Vagina (tissue), 2 donors: ENCODE measurements around the gene CMTR1. TPM values are rescaled to one million over a fixed set of nuclear protein-coding genes. Genes with fewer than 3 reads are reported as not detected.
A peak's percentile ranks its signal among the peaks of the same experiment; 100 is the strongest.

Experiments
- DNase-seq, 2 donors: peaks; one replicate each; pipeline ENCODE4 v3.0.0-alpha.2; 2017; ENCODE audit errors: extremely low spot score in 2 of 2
- H3K27ac ChIP-seq: fragments of 200-600 bp; sonication (generic); one replicate; pipeline ENCODE4 v1.5.1; 2019
- H3K27me3 ChIP-seq: fragments of 200-600 bp; sonication (generic); one replicate; pipeline ENCODE4 v1.5.1; 2019
- H3K36me3 ChIP-seq, 2 donors: fragments of 200-600 bp; sonication (generic); one replicate each; pipeline ENCODE4 v1.5.1; 2017 to 2019
- H3K4me1 ChIP-seq: fragments of 200-600 bp; sonication (generic); one replicate; pipeline ENCODE4 v1.5.1; 2019
- H3K4me3 ChIP-seq, 2 donors: fragments of 200-600 bp; sonication (generic); 1 replicate in 1 of 2; 2 replicates in 1 of 2; pipeline ENCODE4 v1.5.1; 2016 to 2019
- H3K9me3 ChIP-seq: fragments of 200-600 bp; sonication (generic); one replicate; pipeline ENCODE4 v1.5.1; 2019
- CTCF ChIP-seq, 3 experiments: fragments of 450-650 bp in 2 of 3; fragments of 200-600 bp in 1 of 3; sonication (generic) in 1 of 3; IDR thresholded peaks; one replicate each; pipeline ENCODE4 v1.5.1; 2017 to 2019; ENCODE audit warnings: antibody characterized with exemption in 3 of 3, mild to moderate bottlenecking in 2 of 3, moderate library complexity in 2 of 3
- POLR2A ChIP-seq, 2 donors: fragments of 450-650 bp; IDR thresholded peaks; one replicate each; pipeline ENCODE4 v1.6.1; 2017; ENCODE audit warnings: antibody characterized with exemption in 2 of 2, mild to moderate bottlenecking in 2 of 2, moderate library complexity in 2 of 2
- POLR2AphosphoS5 ChIP-seq, 2 donors: sonication (generic); formaldehyde crosslinking; IDR thresholded peaks; one replicate each; pipeline ENCODE4 v1.9.0; 2017; ENCODE audit warnings: antibody characterized with exemption in 2 of 2, mild to moderate bottlenecking in 2 of 2, low read depth in 1 of 2; ENCODE audit not compliant: insufficient read depth in 1 of 2
- intact Hi-C: fragments of 100-400 bp; cut with DNase I; formaldehyde crosslinking; loops from one replicate; pipeline ENCODE4 v1.15.1; 2023
- total RNA-seq: library from RNA; depleted of rRNA; stranded (reverse); fragments of >200 nt; gene quantifications from one replicate; pipeline ENCODE4 v1.2.3, GENCODE V29; 2016

CMTR1 gene
- total RNA-seq, 1 donor from 2014 or later, result 24.3 TPM

- Histone ChIP-seq H3K27me3 (no peaks in the 10 kb centered on the region), H3K9me3 (no peaks in the 10 kb centered on the region), H3K4me3 (no peak overlapping the region), H3K4me1 (no peaks in the 10 kb centered on the region), H3K36me3 (no peaks in the 10 kb centered on the region), H3K27ac (no peak overlapping the region)
- intact Hi-C loops, result no loop called here
- DNase-seq, result no peak
- TF ChIP-seq CTCF (IDR thresholded peaks at IDR 0.05) (no peak), POLR2A (IDR thresholded peaks at IDR 0.05) (no peak), POLR2AphosphoS5 (IDR thresholded peaks at IDR 0.05; ENCODE audit: insufficient read depth in 1 of 2, low read depth in 1 of 2) (no peak)
Observed at GRCh38 chr6:37426058-37426944, 6.7 kb upstream of the CMTR1 start.

- TF ChIP-seq POLR2A (IDR thresholded peaks at IDR 0.05) (no peak), CTCF (IDR thresholded peaks at IDR 0.05) (no peak), POLR2AphosphoS5 (IDR thresholded peaks at IDR 0.05; ENCODE audit: insufficient read depth in 1 of 2, low read depth in 1 of 2) (no peak)
- Histone ChIP-seq H3K27me3 (no peaks in the 10 kb centered on the region), H3K9me3 (no peaks in the 10 kb centered on the region), H3K27ac (no peak overlapping the region), H3K36me3 (no peaks in the 10 kb centered on the region), H3K4me1 (no peaks in the 10 kb centered on the region), H3K4me3 (no peak overlapping the region)
- DNase-seq, result no peak
- intact Hi-C loops, result no loop called here
Observed at GRCh38 chr6:37426945-37427510, 6.0 kb upstream of the CMTR1 start.

- Histone ChIP-seq H3K36me3 (no peaks in the 10 kb centered on the region), H3K27me3 (no peaks in the 10 kb centered on the region), H3K4me3 (no peak overlapping the region), H3K9me3 (no peaks in the 10 kb centered on the region), H3K4me1 (peaks cover 10% of the 10 kb centered on the region), H3K27ac (no peak overlapping the region)
- no peak for DNase-seq
- TF ChIP-seq POLR2A (IDR thresholded peaks at IDR 0.05) (no peak), POLR2AphosphoS5 (IDR thresholded peaks at IDR 0.05; ENCODE audit: insufficient read depth in 1 of 2, low read depth in 1 of 2) (no peak), CTCF (IDR thresholded peaks at IDR 0.05) (no peak)
- intact Hi-C loops, result no loop called here
Observed at GRCh38 chr6:37429352-37429750, 3.7 kb upstream of the CMTR1 start.

- Histone ChIP-seq H3K4me1 (peaks cover 16% of the 10 kb centered on the region), H3K4me3 (peak overlapping the region; percentile 87 to 94), H3K27me3 (no peaks in the 10 kb centered on the region), H3K27ac (peak overlapping the region; percentile 90), H3K9me3 (no peaks in the 10 kb centered on the region), H3K36me3 (peaks cover 0 to 19% of the 10 kb centered on the region in 2 donors)
- no peak for TF ChIP-seq POLR2A (IDR thresholded peaks at IDR 0.05)
- TF ChIP-seq POLR2AphosphoS5 (IDR thresholded peaks at IDR 0.05; ENCODE audit: insufficient read depth in 1 of 2, low read depth in 1 of 2), result no peak
- no peak for TF ChIP-seq CTCF (IDR thresholded peaks at IDR 0.05)
- intact Hi-C loops, result no loop called here
- no peak for DNase-seq
Observed at GRCh38 chr6:37432590-37432915, 468 bp upstream of the CMTR1 start.
